ENCODE results near the gene ZNF442. TPM values are rescaled to one million over a fixed set of nuclear protein-coding genes. Genes with fewer than 3 reads are reported as not detected.
"Not testable (repeated sequence)": the region's sequence is repeated elsewhere in the genome, so short reads cannot be mapped to it uniquely, and the experiment has no call there.

The ZNF442 gene
- 1 to 10 TPM in 2 of 3 donors, under 1 TPM in 1; 0.67 to 1.3 (median 1.0) TPM for polyA plus RNA-seq

DNA sequence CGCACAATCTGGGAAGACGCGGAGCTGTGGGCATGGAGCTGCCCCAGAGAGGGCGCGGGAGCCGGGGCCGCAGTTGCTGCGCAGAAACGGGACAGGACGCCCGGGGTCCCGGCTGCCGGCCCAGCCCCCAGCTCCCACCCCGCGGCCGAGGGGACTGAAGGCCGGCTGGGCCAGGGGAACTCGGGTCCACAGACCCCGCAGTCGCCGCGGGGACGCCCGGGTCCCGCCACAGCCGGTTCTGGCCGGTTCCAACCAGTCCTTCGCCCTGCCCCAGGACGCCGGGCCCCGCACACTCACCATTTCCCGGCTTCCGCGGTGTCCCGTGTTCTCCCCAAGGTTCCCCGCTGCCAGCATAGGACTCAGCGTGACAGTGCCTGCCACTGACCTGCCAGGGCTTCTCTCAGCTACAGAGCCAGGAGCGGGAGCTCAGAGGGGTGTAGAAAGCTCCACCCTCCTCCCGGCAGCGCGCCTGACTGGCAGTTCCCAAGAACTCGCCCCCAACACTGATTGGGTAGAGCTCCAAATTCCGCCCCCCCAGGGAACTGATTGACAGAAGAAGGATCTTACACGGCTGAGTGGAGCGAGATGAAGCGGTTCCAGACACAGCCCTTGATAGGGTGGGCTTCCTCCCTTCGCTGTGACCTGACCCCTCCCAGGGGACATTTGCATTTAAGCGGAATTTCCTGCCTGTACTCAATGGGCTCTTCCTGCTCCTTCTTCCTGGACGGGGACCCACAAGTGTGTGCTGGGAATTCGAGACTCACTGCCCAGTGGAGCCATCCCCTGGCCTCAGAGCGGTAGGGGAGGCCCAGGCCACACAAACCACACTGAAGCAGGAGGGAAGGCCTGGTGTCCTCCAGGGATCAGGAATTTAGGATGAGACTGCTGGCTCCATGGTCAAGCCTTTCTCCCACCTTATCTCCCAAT lies at the start of gene ZNF442:
ZNF442 (minus strand) TSS at position 448 of the 927 bp plus-strand sequence. CDS start 2,052 bp downstream, outside the sequence.
- 0% methylated on average over 49 to 51 of the region's 51 CpGs for WGBS, 3 donors
- H3K27ac ChIP-seq (ENCODE audit: low read depth, low read length): peak within 1 kb of the TSS; percentile 12

DNA sequence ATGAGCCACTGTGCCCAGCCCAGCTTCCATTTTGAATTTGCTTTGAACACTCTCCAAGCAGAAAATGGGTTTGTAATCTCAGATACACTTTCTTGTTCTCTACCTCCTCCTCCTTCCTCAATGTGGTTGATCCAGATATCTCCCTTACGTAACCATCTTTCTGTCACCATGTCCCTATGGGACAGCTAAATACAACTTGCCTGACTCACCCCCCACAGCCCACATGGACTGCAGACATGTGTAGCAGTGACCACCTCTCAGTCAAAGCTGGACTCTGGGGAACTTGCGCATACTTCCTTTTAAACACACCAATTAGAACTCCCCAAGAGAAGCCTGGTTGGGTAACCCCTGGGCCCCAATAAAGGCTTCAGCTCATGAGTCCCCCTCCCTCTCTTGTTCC lies 46.4 kb upstream of the ZNF442 start:
- WGBS, 3 donors: 96 to 100% (median 100%) methylated on average over 2 of the region's 2 CpGs

DNA sequence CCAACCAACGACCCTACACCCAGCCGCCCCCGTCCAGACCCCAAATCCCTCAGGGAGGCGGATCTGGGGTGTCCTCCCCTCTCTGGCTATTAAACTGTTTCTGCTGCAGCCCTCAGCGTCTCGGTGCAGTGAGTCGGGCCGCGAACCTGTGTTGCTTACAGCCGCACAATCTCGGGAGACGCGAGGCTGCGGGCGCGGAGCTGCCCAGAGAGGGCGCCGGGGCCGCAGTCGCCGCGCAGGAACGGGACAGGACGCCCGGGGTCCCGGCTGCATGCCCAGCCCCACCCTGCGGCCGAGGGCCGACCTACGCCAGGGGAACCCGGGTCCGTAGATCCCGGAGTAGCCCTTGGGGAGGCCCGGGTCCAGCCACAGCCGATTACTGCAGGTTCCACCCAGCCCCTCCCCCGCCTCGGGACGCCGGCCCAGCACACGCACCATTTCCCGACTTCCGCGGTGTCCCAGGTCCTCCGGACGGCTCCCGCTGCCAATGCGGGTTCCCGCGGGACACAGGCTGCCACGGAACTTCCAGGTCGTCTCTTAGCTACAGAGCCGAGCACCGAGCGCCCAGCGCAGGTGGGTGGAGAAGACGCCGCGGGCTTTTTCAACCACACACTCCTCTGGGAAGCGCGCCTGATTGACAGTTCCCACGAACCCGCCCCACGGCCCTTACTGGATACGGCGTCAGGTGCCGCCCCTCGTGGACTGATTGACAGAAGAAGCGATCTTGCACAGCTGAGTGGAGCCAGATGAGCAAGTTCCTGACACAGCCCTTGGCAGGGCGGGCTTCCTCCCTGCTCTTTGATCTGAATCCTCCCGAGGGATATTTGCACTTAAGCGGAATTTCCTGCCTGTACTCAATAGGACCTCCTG lies 35.4 kb upstream of the ZNF442 start, which contains the start of gene ZNF799:
ZNF799 (minus strand) TSS at position 639 of the 870 bp plus-strand sequence; CDS start at position 438, 201 bp downstream.
- 0 to 1% (median 0%) methylated on average over 62 to 71 of the region's 71 CpGs for WGBS, 3 donors
- no peak within 1 kb of the TSS for H3K27ac ChIP-seq (ENCODE audit: low read depth, low read length)

More for the DNA sequence above, 46.4 kb upstream of the ZNF442 start:
- no peak overlapping the region for H3K27ac ChIP-seq (ENCODE audit: low read depth, low read length)

DNA sequence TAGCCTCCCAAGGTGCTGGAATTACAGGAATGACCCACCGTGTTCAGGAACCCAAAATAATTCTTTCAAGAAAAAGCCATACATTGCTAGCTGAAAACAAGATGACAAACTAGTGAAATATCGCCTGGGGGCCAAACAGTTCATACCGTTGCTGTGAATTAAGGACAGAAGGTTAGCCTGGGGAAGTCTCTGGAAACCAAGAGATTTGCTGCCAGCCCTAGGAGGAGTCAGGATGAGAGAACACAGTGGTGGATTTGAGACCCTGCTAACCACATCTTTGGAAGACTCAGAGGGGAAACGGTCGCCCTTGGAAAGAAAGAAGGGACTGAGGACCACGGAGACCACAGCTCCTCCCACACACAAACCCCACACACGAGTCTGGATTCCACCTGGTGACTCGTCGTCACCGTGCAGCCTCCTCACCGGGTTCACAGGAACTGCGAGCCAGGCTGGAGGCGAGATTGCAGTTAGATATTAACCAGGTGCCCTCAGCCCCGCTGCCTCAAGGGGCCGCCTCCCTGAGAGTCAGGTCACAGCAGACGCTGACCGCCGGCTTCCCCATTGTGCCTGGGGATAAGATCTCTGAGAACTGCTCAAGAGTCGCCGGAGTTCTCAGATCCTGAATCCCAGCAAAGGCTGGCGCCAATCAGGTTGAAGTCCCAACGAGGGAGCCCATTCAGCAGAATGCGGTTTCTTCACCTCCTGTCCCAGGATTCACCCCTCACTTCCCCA lies 34.6 kb upstream of the ZNF442 start:
- WGBS, 3 donors: 2 to 4% (median 3%) methylated on average over 22 to 23 of the region's 23 CpGs
- not testable (repeated sequence) for H3K27ac ChIP-seq (ENCODE audit: low read depth, low read length)

DNA sequence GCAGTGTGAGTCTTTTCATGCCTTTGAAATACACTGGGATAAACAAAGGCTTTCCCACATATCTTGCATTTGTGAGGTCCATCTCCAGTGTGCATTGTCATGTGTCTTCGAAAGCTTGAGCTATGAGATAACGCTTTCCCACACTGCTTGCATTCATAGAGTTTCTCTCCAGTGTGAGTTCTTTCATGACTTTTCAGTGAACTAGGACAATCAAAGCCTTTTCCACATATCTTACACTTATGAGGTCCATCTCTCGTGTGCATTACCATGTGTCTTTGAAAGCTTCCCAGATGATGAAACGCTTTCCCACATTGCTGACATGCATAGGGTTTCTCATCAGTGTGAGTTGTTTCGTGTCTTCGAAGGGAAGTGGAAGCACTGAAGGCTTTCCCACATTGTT lies 25.7 kb upstream of the ZNF442 start:
- H3K27ac ChIP-seq (ENCODE audit: low read depth, low read length): not testable (repeated sequence)
- 96 to 99% (median 98%) methylated on average over 6 of the region's 6 CpGs for WGBS, 3 donors

GRCh38 chr19:12386365-12386764 lies 20.9 kb upstream of the ZNF442 start:
- 85 to 92% (median 87%) methylated on average over 1 to 2 of the region's 2 CpGs for WGBS, 3 donors
- H3K27ac ChIP-seq (ENCODE audit: low read depth, low read length): not testable (repeated sequence)

GRCh38 chr19:12380444-12380737 lies 14.9 kb upstream of the ZNF442 start:
- H3K27ac ChIP-seq (ENCODE audit: low read depth, low read length): no peak overlapping the region
- WGBS, 3 donors: 48 to 95% (median 87%) methylated on average over 2 of the region's 2 CpGs

DNA sequence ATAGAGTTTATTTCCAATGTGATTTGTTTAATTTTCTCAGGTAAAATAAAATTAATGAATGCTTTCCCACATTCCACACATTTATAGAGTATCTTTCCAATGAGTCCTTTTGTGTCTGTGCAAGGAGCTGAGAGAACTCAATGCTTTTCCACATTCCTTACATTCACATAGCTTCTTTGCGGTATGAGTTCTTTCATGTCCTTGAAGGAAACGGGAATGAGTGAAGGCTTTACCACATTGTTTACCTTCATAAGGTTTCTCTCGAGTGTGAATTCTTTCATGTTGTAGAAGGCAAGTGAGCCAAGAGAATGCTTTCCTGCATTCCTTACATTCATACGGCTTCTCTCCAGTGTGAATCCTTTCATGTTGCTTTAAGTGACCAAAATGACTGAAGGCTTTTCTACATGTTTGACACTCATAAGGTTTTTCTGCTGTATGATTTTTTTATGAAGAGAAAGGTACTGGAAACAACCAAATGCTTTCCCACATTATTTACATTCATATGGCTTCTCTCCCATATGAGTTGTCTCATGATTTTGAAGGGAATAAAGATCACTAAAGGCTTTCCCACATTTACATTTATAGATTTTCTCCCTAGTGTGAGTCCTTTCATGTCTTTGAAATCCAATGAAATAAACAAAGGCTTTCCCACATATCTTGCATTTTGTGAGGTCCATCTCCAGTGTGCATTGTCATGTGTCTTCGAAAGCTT lies 14.4 kb upstream of the ZNF442 start:
- no peak overlapping the region for H3K27ac ChIP-seq (ENCODE audit: low read depth, low read length)
- WGBS, 3 donors: 84 to 91% (median 89%) methylated on average over 5 of the region's 5 CpGs

GRCh38 chr19:12374026-12374425 lies 8.5 kb upstream of the ZNF442 start:
- no peak overlapping the region for H3K27ac ChIP-seq (ENCODE audit: low read depth, low read length)
- 83 to 97% (median 94%) methylated on average over 1 of the region's 1 CpG for WGBS, 3 donors

- WGBS, 3 donors: 4 to 5% (median 5%) methylated on average over 28 of the region's 28 CpGs
- peak overlapping the region; percentile 12 for H3K27ac ChIP-seq (ENCODE audit: low read depth, low read length)
These were observed 870 bp downstream of the ZNF442 start for GRCh38 chr19:12364391-12365235.

DNA sequence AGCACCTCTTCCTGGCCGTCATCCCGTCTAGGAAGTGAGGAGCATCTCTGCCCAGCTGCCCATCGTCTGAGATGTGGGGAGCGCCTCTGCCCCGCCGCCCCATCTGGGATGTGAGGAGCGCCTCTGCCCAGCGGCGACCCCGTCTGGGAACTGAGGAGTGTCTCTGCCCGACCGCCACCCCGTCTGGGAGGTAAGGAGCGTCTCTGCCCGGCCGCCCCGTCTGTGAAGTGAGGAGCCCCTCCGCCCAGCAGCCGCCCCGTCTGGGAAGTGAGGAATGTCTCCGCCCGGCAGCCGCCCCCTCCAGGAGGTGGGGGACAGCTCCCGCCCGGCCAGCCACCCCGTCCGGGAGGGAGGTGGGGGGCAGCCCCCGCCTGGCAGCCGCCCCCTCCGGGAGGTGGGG lies 3.2 kb downstream of the ZNF442 start:
- H3K27ac ChIP-seq (ENCODE audit: low read depth, low read length): not testable (repeated sequence)
- WGBS, 3 donors: 94 to 96% (median 96%) methylated on average over 20 to 30 of the region's 30 CpGs

GRCh38 chr19:12353375-12353774 lies 12.1 kb downstream of the ZNF442 start:
- WGBS, 3 donors: 93 to 97% (median 95%) methylated on average over 4 of the region's 4 CpGs
- no peak overlapping the region for H3K27ac ChIP-seq (ENCODE audit: low read depth, low read length)

- WGBS, 3 donors: 96 to 98% (median 96%) methylated on average over 5 of the region's 5 CpGs
These were observed 14.6 kb downstream of the ZNF442 start for GRCh38 chr19:12350890-12351197.

GRCh38 chr19:12350185-12350889 lies 15.1 kb downstream of the ZNF442 start:
- H3K27ac ChIP-seq (ENCODE audit: low read depth, low read length): no peak overlapping the region
- 96 to 99% (median 98%) methylated on average over 8 of the region's 8 CpGs for WGBS, 3 donors

More at GRCh38 chr19:12350890-12351197, 14.6 kb downstream of the ZNF442 start:
- no peak overlapping the region for H3K27ac ChIP-seq (ENCODE audit: low read depth, low read length)

- no peak overlapping the region for H3K27ac ChIP-seq (ENCODE audit: low read depth, low read length)
- 67 to 75% (median 70%) methylated on average over 2 of the region's 2 CpGs for WGBS, 3 donors
These were observed 18.6 kb downstream of the ZNF442 start for GRCh38 chr19:12346896-12347295.

DNA sequence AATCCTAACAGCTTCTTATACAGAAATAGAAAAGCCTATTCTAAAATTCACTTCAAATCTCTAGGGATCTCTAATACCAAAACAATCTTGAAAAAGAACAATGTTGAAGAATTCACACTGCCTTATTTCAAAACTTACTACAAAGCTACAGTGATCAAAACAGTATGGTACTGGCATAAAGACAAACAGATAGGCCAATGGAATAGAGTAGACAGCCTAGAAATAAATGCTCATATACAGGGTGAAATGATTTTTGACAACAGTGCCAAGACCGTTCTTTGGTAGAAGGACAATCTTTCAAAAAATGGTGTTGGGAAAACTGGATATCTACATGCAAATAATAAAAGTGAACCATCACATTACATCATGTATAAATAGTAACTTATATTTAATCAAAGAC lies 20.3 kb downstream of the ZNF442 start:
- H3K27ac ChIP-seq (ENCODE audit: low read depth, low read length): no peak overlapping the region
- 94 to 98% (median 96%) methylated on average over 1 of the region's 1 CpG for WGBS, 3 donors
